HEK293 (cell line): ENCODE measurements around the gene CCDC120.

Experiments
- EGR2 ChIP-seq: fragments of 450-650 bp; formaldehyde crosslinking; IDR thresholded peaks from 2 replicates; pipeline ENCODE4 v1.5.1; 2016; ENCODE audit warnings: low read depth, missing biosample characterization, missing genetic modification characterization
- GFI1B ChIP-seq: fragments of 450-650 bp; formaldehyde crosslinking; IDR thresholded peaks from 2 replicates; pipeline ENCODE4 v1.5.1; 2016; ENCODE audit warnings: missing biosample characterization, missing genetic modification characterization
- KLF7 ChIP-seq: fragments of 450-650 bp; formaldehyde crosslinking; IDR thresholded peaks from 2 replicates; pipeline ENCODE4 v1.5.1; 2016; ENCODE audit warnings: missing biosample characterization, missing genetic modification characterization, borderline replicate concordance
- KLF9 ChIP-seq: fragments of 450-650 bp; formaldehyde crosslinking; IDR thresholded peaks from 2 replicates; pipeline ENCODE4 v1.5.1; 2016; ENCODE audit warnings: missing biosample characterization, missing genetic modification characterization, low read depth
- MYNN ChIP-seq: fragments of 450-650 bp; formaldehyde crosslinking; IDR thresholded peaks from 2 replicates; pipeline ENCODE4 v1.5.1; 2016; ENCODE audit warnings: missing biosample characterization, missing genetic modification characterization, borderline replicate concordance
- ZBTB1 ChIP-seq: fragments of 450-650 bp; formaldehyde crosslinking; IDR thresholded peaks from 2 replicates; pipeline ENCODE4 v1.5.1; 2016; ENCODE audit warnings: missing biosample characterization, missing genetic modification characterization
- ZBTB17 ChIP-seq: fragments of 450-650 bp; formaldehyde crosslinking; IDR thresholded peaks from 2 replicates; pipeline ENCODE4 v1.5.1; 2016; ENCODE audit warnings: missing biosample characterization, missing genetic modification characterization
- ZEB2 ChIP-seq: fragments of 450-650 bp; formaldehyde crosslinking; IDR thresholded peaks from 2 replicates; pipeline ENCODE4 v1.5.1; 2016; ENCODE audit warnings: missing biosample characterization, missing genetic modification characterization
- ZFHX2 ChIP-seq: fragments of 450-650 bp; formaldehyde crosslinking; conservative IDR thresholded peaks from 2 replicates; pipeline ENCODE4 v1.5.1; 2016; ENCODE audit warnings: missing biosample characterization, missing genetic modification characterization
- ZNF23 ChIP-seq: fragments of 450-650 bp; formaldehyde crosslinking; IDR thresholded peaks from 2 replicates; pipeline ENCODE4 v1.5.1; 2016; ENCODE audit warnings: missing biosample characterization, missing genetic modification characterization, borderline replicate concordance
- ZNF324 ChIP-seq: fragments of 450-650 bp; formaldehyde crosslinking; IDR thresholded peaks from 2 replicates; pipeline ENCODE4 v1.5.1; 2016; ENCODE audit warnings: missing biosample characterization, missing genetic modification characterization
- ZNF366 ChIP-seq: fragments of 450-650 bp; formaldehyde crosslinking; conservative IDR thresholded peaks from 2 replicates; pipeline ENCODE4 v1.5.1; 2016; ENCODE audit warnings: missing biosample characterization, missing genetic modification characterization
- ZNF501 ChIP-seq: fragments of 450-650 bp; formaldehyde crosslinking; IDR thresholded peaks from 2 replicates; pipeline ENCODE4 v1.5.1; 2016; ENCODE audit warnings: missing biosample characterization, missing genetic modification characterization
- ZNF571 ChIP-seq: fragments of 450-650 bp; formaldehyde crosslinking; IDR thresholded peaks from 2 replicates; pipeline ENCODE4 v1.5.0; 2017; ENCODE audit warnings: missing biosample characterization, missing genetic modification characterization
- ZNF701 ChIP-seq: fragments of 450-650 bp; formaldehyde crosslinking; IDR thresholded peaks from 2 replicates; pipeline ENCODE4 v1.5.1; 2016; ENCODE audit warnings: missing biosample characterization, missing genetic modification characterization
- ZSCAN16 ChIP-seq: fragments of 450-650 bp; formaldehyde crosslinking; IDR thresholded peaks from 2 replicates; pipeline ENCODE4 v1.5.1; 2016; ENCODE audit warnings: missing biosample characterization, missing genetic modification characterization
- ZSCAN30 ChIP-seq: fragments of 450-650 bp; IDR thresholded peaks from 2 replicates; pipeline ENCODE4 v1.5.1; 2018; ENCODE audit warnings: missing biosample characterization, mild to moderate bottlenecking, missing genetic modification characterization, moderate library complexity
- TF ChIP-seq, protein P1 (sequence below): fragments of 450-650 bp; formaldehyde crosslinking; IDR thresholded peaks from 2 replicates; pipeline ENCODE4 v1.5.1; 2017; ENCODE audit warnings: missing biosample characterization, missing genetic modification characterization
- TF ChIP-seq, protein P2 (sequence below): fragments of 450-650 bp; formaldehyde crosslinking; IDR thresholded peaks from 2 replicates; pipeline ENCODE4 v1.5.1; 2016; ENCODE audit warnings: missing biosample characterization, missing genetic modification characterization
- TF ChIP-seq, protein P3 (sequence below): fragments of 450-650 bp; formaldehyde crosslinking; IDR thresholded peaks from 2 replicates; pipeline ENCODE4 v1.5.1; 2016; ENCODE audit warnings: missing biosample characterization, missing genetic modification characterization
- TF ChIP-seq, protein P4 (sequence below): fragments of 450-650 bp; formaldehyde crosslinking; IDR thresholded peaks from 2 replicates; pipeline ENCODE4 v1.5.1; 2016; ENCODE audit warnings: missing biosample characterization, missing genetic modification characterization
- TF ChIP-seq, protein P5 (sequence below): fragments of 450-650 bp; formaldehyde crosslinking; IDR thresholded peaks from 2 replicates; pipeline ENCODE4 v1.5.1; 2016; ENCODE audit warnings: missing biosample characterization, missing genetic modification characterization
- TF ChIP-seq, protein P6 (sequence below): fragments of 450-650 bp; formaldehyde crosslinking; IDR thresholded peaks from 2 replicates; pipeline ENCODE4 v1.5.1; 2016; ENCODE audit warnings: missing biosample characterization, missing genetic modification characterization

The CCDC120 gene

DNA sequence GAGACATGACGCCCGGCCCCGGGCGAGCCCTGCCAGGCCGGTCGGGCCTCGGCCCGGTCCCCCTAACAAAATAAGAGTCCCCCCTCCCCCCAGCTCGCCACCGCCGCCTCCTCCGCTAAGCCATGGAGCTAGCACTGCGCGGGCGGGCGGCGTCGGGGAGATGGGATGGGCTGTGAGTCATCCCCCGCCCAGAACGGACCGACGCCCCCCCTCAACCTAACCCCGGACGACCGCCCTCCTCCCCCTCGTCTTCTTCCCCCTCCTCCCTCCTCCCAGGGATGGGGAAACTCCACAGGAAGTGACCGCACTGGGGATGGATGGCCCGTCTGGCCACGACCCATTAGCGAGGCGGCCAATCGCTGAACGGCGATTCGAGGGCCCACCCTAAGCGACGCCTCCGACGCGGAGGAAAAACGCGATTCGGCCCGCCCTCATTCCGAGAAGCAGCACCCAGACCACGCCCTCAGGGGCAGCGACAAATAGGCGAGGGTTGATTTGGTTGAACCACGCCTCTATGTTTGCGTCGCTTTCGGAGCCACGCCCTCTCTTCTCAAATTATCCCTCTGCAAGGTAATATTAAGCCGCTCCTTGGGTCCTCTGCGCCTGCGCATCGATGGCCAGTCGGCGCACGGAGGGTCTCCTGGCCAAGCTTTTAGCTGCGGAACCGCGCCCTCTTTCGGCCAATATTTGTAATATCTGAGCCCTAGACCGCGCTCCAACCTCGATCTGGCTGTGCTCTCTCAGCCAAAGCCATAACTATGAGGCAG is 15.4 kb upstream of the CCDC120 start, which contains the start of gene TFE3 (continued):
- TF ChIP-seq, protein P1, sequence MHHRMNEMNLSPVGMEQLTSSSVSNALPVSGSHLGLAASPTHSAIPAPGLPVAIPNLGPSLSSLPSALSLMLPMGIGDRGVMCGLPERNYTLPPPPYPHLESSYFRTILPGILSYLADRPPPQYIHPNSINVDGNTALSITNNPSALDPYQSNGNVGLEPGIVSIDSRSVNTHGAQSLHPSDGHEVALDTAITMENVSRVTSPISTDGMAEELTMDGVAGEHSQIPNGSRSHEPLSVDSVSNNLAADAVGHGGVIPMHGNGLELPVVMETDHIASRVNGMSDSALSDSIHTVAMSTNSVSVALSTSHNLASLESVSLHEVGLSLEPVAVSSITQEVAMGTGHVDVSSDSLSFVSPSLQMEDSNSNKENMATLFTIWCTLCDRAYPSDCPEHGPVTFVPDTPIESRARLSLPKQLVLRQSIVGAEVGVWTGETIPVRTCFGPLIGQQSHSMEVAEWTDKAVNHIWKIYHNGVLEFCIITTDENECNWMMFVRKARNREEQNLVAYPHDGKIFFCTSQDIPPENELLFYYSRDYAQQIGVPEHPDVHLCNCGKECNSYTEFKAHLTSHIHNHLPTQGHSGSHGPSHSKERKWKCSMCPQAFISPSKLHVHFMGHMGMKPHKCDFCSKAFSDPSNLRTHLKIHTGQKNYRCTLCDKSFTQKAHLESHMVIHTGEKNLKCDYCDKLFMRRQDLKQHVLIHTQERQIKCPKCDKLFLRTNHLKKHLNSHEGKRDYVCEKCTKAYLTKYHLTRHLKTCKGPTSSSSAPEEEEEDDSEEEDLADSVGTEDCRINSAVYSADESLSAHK (tag by site-specific recombination): peak; percentile 65; the same call in 1 of the 2 replicates
- TF ChIP-seq ZNF701 (tag by site-specific recombination): no peak
- TF ChIP-seq GFI1B (tag by site-specific recombination): no peak; the same call in 1 of the 2 replicates
- no peak for TF ChIP-seq ZNF23
- TF ChIP-seq ZFHX2 (tag by site-specific recombination): peak; percentile 87
- peak; percentile 45; the same call in 1 of the 2 replicates for TF ChIP-seq KLF9 (tag by site-specific recombination)
- no peak for TF ChIP-seq ZBTB1
- peak; percentile 37 for TF ChIP-seq ZNF366 (tag by site-specific recombination)
- TF ChIP-seq, protein P2, sequence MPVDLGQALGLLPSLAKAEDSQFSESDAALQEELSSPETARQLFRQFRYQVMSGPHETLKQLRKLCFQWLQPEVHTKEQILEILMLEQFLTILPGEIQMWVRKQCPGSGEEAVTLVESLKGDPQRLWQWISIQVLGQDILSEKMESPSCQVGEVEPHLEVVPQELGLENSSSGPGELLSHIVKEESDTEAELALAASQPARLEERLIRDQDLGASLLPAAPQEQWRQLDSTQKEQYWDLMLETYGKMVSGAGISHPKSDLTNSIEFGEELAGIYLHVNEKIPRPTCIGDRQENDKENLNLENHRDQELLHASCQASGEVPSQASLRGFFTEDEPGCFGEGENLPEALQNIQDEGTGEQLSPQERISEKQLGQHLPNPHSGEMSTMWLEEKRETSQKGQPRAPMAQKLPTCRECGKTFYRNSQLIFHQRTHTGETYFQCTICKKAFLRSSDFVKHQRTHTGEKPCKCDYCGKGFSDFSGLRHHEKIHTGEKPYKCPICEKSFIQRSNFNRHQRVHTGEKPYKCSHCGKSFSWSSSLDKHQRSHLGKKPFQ (tag by site-specific recombination): no peak
- peak; percentile 73 for TF ChIP-seq ZBTB17
- peak; percentile 34; the same call in 1 of the 2 replicates for TF ChIP-seq ZSCAN30 (tag by site-specific recombination)
- peak; percentile 63; the same call in 1 of the 2 replicates for TF ChIP-seq ZNF324 (tag by site-specific recombination)
- TF ChIP-seq, protein P3, sequence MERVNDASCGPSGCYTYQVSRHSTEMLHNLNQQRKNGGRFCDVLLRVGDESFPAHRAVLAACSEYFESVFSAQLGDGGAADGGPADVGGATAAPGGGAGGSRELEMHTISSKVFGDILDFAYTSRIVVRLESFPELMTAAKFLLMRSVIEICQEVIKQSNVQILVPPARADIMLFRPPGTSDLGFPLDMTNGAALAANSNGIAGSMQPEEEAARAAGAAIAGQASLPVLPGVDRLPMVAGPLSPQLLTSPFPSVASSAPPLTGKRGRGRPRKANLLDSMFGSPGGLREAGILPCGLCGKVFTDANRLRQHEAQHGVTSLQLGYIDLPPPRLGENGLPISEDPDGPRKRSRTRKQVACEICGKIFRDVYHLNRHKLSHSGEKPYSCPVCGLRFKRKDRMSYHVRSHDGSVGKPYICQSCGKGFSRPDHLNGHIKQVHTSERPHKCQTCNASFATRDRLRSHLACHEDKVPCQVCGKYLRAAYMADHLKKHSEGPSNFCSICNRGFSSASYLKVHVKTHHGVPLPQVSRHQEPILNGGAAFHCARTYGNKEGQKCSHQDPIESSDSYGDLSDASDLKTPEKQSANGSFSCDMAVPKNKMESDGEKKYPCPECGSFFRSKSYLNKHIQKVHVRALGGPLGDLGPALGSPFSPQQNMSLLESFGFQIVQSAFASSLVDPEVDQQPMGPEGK (tag by site-specific recombination): peak; percentile 85
- TF ChIP-seq MYNN: peak; percentile 100
- TF ChIP-seq KLF7 (tag by site-specific recombination): 0 out of 2 replicates have a peak, but pooled peaks have one; percentile 15
- TF ChIP-seq ZEB2 (tag by site-specific recombination): peak; percentile 52; the same call in 1 of the 2 replicates
- peak; percentile 80 for TF ChIP-seq EGR2
- TF ChIP-seq ZNF501 (tag by site-specific recombination): no peak; the same call in 1 of the 2 replicates
- TF ChIP-seq, protein P4, sequence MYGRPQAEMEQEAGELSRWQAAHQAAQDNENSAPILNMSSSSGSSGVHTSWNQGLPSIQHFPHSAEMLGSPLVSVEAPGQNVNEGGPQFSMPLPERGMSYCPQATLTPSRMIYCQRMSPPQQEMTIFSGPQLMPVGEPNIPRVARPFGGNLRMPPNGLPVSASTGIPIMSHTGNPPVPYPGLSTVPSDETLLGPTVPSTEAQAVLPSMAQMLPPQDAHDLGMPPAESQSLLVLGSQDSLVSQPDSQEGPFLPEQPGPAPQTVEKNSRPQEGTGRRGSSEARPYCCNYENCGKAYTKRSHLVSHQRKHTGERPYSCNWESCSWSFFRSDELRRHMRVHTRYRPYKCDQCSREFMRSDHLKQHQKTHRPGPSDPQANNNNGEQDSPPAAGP: peak; percentile 72
- TF ChIP-seq, protein P5, sequence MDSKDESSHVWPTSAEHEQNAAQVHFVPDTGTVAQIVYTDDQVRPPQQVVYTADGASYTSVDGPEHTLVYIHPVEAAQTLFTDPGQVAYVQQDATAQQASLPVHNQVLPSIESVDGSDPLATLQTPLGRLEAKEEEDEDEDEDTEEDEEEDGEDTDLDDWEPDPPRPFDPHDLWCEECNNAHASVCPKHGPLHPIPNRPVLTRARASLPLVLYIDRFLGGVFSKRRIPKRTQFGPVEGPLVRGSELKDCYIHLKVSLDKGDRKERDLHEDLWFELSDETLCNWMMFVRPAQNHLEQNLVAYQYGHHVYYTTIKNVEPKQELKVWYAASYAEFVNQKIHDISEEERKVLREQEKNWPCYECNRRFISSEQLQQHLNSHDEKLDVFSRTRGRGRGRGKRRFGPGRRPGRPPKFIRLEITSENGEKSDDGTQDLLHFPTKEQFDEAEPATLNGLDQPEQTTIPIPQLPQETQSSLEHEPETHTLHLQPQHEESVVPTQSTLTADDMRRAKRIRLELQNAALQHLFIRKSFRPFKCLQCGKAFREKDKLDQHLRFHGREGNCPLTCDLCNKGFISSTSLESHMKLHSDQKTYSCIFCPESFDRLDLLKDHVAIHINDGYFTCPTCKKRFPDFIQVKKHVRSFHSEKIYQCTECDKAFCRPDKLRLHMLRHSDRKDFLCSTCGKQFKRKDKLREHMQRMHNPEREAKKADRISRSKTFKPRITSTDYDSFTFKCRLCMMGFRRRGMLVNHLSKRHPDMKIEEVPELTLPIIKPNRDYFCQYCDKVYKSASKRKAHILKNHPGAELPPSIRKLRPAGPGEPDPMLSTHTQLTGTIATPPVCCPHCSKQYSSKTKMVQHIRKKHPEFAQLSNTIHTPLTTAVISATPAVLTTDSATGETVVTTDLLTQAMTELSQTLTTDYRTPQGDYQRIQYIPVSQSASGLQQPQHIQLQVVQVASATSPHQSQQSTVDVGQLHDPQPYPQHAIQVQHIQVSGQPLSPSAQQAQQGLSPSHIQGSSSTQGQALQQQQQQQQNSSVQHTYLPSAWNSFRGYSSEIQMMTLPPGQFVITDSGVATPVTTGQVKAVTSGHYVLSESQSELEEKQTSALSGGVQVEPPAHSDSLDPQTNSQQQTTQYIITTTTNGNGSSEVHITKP (tag by site-specific recombination): no peak
- TF ChIP-seq ZSCAN16 (tag by site-specific recombination): no peak
- no peak for TF ChIP-seq ZNF571 (tag by site-specific recombination)
- TF ChIP-seq, protein P6, sequence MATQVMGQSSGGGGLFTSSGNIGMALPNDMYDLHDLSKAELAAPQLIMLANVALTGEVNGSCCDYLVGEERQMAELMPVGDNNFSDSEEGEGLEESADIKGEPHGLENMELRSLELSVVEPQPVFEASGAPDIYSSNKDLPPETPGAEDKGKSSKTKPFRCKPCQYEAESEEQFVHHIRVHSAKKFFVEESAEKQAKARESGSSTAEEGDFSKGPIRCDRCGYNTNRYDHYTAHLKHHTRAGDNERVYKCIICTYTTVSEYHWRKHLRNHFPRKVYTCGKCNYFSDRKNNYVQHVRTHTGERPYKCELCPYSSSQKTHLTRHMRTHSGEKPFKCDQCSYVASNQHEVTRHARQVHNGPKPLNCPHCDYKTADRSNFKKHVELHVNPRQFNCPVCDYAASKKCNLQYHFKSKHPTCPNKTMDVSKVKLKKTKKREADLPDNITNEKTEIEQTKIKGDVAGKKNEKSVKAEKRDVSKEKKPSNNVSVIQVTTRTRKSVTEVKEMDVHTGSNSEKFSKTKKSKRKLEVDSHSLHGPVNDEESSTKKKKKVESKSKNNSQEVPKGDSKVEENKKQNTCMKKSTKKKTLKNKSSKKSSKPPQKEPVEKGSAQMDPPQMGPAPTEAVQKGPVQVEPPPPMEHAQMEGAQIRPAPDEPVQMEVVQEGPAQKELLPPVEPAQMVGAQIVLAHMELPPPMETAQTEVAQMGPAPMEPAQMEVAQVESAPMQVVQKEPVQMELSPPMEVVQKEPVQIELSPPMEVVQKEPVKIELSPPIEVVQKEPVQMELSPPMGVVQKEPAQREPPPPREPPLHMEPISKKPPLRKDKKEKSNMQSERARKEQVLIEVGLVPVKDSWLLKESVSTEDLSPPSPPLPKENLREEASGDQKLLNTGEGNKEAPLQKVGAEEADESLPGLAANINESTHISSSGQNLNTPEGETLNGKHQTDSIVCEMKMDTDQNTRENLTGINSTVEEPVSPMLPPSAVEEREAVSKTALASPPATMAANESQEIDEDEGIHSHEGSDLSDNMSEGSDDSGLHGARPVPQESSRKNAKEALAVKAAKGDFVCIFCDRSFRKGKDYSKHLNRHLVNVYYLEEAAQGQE (tag by site-specific recombination): no peak
